ENCODE measurements around the gene PITRM1.

Gene PITRM1

DNA sequence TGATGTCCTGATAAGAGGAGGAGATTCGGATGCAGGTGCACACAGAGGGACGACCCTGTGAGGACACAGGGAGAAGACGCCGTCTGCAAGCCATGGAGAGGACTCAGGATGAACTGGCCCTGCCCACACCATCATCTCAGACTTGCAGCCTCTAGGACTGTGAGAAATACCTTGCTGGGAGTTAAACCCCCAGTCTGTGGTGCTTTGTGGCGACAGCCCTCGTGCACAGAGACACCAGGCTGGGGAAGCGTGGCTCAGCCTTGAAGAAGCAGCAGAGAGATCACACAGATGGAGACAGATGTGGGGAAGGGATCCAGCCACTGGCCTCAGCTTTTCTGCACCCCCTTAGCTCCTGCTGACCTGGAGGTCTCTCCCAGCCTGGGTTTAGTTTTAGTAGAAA is 26.3 kb upstream of the PITRM1 start:
- H3K27me3 ChIP-seq (ENCODE audit: low read length) = no peaks in the 10 kb centered on the region
- H3K79me2 ChIP-seq (ENCODE audit: insufficient read depth, low read length) = no peaks in the 10 kb centered on the region
- no peak overlapping the region for H3K4me3 ChIP-seq (ENCODE audit: insufficient read depth, low read length, poor library complexity, severe bottlenecking)
- H4K20me1 ChIP-seq (ENCODE audit: low read depth, low read length) = no peaks in the 10 kb centered on the region
- H3K27ac ChIP-seq (ENCODE audit: low read depth, low read length) = no peak overlapping the region
- H3K9me2 ChIP-seq (replicated peaks; ENCODE audit: insufficient read depth, low read length) = no peaks in the 10 kb centered on the region
- no peak overlapping the region for H2AFZ ChIP-seq (ENCODE audit: low read depth, low read length, severe bottlenecking)
- H3K36me3 ChIP-seq (ENCODE audit: low read length) = no peaks in the 10 kb centered on the region
- TF ChIP-seq, protein P1, sequence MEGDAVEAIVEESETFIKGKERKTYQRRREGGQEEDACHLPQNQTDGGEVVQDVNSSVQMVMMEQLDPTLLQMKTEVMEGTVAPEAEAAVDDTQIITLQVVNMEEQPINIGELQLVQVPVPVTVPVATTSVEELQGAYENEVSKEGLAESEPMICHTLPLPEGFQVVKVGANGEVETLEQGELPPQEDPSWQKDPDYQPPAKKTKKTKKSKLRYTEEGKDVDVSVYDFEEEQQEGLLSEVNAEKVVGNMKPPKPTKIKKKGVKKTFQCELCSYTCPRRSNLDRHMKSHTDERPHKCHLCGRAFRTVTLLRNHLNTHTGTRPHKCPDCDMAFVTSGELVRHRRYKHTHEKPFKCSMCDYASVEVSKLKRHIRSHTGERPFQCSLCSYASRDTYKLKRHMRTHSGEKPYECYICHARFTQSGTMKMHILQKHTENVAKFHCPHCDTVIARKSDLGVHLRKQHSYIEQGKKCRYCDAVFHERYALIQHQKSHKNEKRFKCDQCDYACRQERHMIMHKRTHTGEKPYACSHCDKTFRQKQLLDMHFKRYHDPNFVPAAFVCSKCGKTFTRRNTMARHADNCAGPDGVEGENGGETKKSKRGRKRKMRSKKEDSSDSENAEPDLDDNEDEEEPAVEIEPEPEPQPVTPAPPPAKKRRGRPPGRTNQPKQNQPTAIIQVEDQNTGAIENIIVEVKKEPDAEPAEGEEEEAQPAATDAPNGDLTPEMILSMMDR (IDR thresholded peaks at IDR 0.05; ENCODE audit: insufficient read depth, low read length, poor library complexity, severe bottlenecking) = no peak
- TF ChIP-seq EZH2phosphoT487 (conservative IDR thresholded peaks at IDR 0.05; ENCODE audit: low read length) = no peak
- H3K9me3 ChIP-seq (ENCODE audit: insufficient read depth, low read length) = no peaks in the 10 kb centered on the region
- no peak overlapping the region for H3K9ac ChIP-seq (ENCODE audit: low read length)
- H3F3A ChIP-seq (ENCODE audit: insufficient read depth) = no peaks in the 10 kb centered on the region
- H3K4me2 ChIP-seq (ENCODE audit: low read depth, low read length, poor library complexity, severe bottlenecking) = no peak overlapping the region

DNA sequence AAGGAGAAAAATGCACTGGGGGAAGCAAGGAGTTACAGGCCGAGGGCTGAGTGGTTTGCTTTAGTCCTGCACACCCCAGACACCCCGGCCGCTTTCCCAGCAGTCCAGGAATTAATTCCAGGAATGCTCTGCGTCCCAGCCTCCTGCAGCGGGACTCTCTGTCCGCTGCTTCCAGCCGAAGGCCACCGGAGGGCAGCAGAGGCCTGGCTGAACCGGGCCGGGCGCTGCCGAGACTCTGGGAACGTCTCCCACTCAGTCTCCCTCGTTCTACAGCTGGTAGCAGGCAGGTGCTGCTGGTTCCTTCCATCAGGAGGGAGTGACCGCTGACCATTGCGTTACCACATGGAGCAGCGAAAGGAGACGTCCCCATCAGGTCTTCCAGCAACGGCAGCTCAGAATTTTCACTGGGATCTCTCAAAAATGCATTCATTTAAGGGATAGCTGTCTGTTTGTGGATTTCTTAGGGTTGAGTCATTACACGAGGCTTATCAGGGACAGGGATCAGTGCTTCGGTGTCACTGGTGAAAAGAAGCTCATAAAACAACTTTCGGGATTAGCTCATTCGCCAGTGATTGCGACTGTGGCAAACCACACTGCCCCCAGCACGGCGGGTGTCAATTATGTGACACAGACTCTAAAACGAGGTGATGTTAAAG is 24.9 kb upstream of the PITRM1 start:
- H3K9ac ChIP-seq (ENCODE audit: low read length) = no peak overlapping the region
- TF ChIP-seq, protein P1 (IDR thresholded peaks at IDR 0.05; ENCODE audit: insufficient read depth, low read length, poor library complexity, severe bottlenecking) = peak; percentile 40
- no peak for TF ChIP-seq EZH2phosphoT487 (conservative IDR thresholded peaks at IDR 0.05; ENCODE audit: low read length)

DNA sequence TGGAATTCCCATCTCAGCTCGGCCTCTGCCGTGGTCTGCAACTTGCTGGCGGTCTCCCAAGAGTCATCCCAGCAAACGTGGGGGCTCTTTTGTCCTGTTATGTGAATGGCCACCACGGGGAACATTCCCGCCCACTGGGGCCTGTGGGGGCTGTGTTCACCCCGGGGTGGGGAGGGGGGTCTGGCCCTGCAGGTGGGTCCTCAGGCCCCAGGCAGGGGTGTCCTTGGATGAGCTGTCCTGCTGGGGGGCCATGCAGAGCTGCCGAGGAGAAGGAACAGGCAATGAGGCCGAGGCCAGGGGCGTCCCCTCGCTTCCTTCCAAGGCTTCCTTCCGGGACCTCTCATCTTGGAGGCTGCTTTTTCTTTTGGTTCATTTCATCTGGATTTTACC is 24.4 kb upstream of the PITRM1 start:
- Histone ChIP-seq H3K36me3 (ENCODE audit: low read length) (no peaks in the 10 kb centered on the region), H3F3A (ENCODE audit: insufficient read depth) (no peaks in the 10 kb centered on the region), H3K9me2 (replicated peaks; ENCODE audit: insufficient read depth, low read length) (no peaks in the 10 kb centered on the region), H3K4me3 (ENCODE audit: insufficient read depth, low read length, poor library complexity, severe bottlenecking) (no peak overlapping the region), H3K27me3 (ENCODE audit: low read length) (no peaks in the 10 kb centered on the region), H3K27ac (ENCODE audit: low read depth, low read length) (no peak overlapping the region), H3K9me3 (ENCODE audit: insufficient read depth, low read length) (no peaks in the 10 kb centered on the region), H3K79me2 (ENCODE audit: insufficient read depth, low read length) (no peaks in the 10 kb centered on the region), H3K9ac (ENCODE audit: low read length) (no peak overlapping the region), H4K20me1 (ENCODE audit: low read depth, low read length) (no peaks in the 10 kb centered on the region), H3K4me2 (ENCODE audit: low read depth, low read length, poor library complexity, severe bottlenecking) (no peak overlapping the region), H2AFZ (ENCODE audit: low read depth, low read length, severe bottlenecking) (no peak overlapping the region)
- TF ChIP-seq, protein P1 (IDR thresholded peaks at IDR 0.05; ENCODE audit: insufficient read depth, low read length, poor library complexity, severe bottlenecking) = no peak
- TF ChIP-seq EZH2phosphoT487 (conservative IDR thresholded peaks at IDR 0.05; ENCODE audit: low read length) = no peak

More for the DNA sequence above, 24.9 kb upstream of the PITRM1 start:
- Histone ChIP-seq H3K27ac (ENCODE audit: low read depth, low read length) (no peak overlapping the region), H3K9me2 (replicated peaks; ENCODE audit: insufficient read depth, low read length) (no peaks in the 10 kb centered on the region), H3K9me3 (ENCODE audit: insufficient read depth, low read length) (no peaks in the 10 kb centered on the region), H3K36me3 (ENCODE audit: low read length) (no peaks in the 10 kb centered on the region), H3K4me2 (ENCODE audit: low read depth, low read length, poor library complexity, severe bottlenecking) (no peak overlapping the region), H4K20me1 (ENCODE audit: low read depth, low read length) (no peaks in the 10 kb centered on the region), H2AFZ (ENCODE audit: low read depth, low read length, severe bottlenecking) (no peak overlapping the region), H3K79me2 (ENCODE audit: insufficient read depth, low read length) (no peaks in the 10 kb centered on the region), H3K27me3 (ENCODE audit: low read length) (no peaks in the 10 kb centered on the region), H3F3A (ENCODE audit: insufficient read depth) (no peaks in the 10 kb centered on the region), H3K4me3 (ENCODE audit: insufficient read depth, low read length, poor library complexity, severe bottlenecking) (no peak overlapping the region)

Data from SU-DHL-6 (cell line).